HG02759 (cell line): ENCODE data around the gene ITGB5.
A peak's percentile ranks its signal among the peaks of the same experiment; 100 is the strongest.
"Not testable (repeated sequence)": the region's sequence is repeated elsewhere in the genome, so short reads cannot be mapped to it uniquely, and the experiment has no call there.

Source experiments
- ATAC-seq: cut with Tn5 transposase; IDR thresholded peaks from one replicate; pipeline ENCODE4 v1.9.1; 2021; ENCODE audit warnings: mild to moderate bottlenecking, moderate library complexity; ENCODE audit not compliant: unreplicated experiment

The ITGB5 gene

GRCh38 chr3:124837730-124838186 is 49.4 kb downstream of the ITGB5 start:
- no peak for ATAC-seq

GRCh38 chr3:124837065-124837464 is 50.1 kb downstream of the ITGB5 start:
- ATAC-seq: no peak

DNA sequence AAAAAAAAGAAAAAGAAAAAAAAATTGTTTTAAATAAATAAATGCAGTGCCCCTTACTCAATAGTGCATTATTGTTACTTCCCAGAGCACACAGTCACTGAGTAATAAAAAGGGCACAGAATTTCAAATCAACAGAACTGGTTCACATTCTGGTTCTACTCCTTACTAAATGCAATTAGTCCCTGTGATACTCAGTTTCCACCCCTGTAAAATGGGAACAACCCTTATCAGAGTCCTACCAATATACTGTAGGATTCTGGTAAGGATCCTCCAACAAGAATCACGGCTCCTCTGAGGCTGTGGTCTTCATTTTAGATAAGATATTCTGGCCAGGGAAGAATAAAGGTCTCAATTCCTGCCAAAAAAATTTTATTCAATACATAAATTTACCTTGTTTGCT is 50.7 kb downstream of the ITGB5 start:
- ATAC-seq: no peak

DNA sequence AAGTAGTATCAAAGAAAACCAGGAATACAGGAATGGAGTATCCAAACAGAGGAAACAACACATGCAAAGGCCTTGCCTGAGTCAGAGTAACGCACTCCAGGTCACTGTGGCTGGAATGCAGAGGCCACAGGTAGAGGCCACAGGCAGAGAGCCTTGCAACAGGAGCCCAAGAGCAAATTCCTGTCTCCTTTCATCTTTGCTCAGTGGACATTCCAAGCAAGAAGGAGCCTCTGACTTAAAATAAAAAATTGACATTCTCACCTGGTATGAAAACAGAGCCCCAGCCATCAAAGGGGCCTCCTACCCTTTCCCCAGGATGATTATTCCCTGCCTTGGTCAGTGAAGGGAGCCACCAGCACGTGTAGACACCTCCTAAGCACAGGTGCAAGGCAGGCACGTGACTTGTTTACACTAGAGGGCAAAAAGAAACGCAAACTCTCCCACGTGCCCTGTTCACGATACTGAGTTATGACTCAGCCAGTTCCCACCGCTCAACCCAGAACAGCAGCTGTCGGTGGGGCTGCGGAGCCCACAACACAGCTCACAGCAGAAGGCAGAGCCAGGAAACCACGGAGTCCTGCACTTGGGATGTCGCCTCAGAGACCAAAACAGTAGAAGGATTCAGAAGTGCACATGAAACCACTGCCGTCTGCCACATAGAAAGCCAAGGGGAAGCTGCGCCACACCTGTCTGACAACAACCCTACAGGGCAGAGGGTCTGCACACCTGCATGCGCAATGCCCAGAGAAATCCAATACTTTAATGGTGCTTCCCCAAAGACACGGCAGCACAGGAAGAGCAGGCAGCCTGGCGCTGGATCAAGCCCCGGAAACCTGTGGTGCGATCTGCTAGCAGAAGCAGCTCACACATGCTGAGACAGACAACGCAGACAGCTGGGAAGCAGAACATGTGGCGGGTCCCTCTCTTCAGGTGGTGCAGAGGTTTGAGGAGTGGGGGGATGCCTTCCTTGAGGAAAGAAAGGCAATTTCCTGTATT is 52.1 kb downstream of the ITGB5 start:
- ATAC-seq: peak; percentile 96

- ATAC-seq: no peak
Measured at GRCh38 chr3:124833710-124834332, 53.3 kb downstream of the ITGB5 start.

DNA sequence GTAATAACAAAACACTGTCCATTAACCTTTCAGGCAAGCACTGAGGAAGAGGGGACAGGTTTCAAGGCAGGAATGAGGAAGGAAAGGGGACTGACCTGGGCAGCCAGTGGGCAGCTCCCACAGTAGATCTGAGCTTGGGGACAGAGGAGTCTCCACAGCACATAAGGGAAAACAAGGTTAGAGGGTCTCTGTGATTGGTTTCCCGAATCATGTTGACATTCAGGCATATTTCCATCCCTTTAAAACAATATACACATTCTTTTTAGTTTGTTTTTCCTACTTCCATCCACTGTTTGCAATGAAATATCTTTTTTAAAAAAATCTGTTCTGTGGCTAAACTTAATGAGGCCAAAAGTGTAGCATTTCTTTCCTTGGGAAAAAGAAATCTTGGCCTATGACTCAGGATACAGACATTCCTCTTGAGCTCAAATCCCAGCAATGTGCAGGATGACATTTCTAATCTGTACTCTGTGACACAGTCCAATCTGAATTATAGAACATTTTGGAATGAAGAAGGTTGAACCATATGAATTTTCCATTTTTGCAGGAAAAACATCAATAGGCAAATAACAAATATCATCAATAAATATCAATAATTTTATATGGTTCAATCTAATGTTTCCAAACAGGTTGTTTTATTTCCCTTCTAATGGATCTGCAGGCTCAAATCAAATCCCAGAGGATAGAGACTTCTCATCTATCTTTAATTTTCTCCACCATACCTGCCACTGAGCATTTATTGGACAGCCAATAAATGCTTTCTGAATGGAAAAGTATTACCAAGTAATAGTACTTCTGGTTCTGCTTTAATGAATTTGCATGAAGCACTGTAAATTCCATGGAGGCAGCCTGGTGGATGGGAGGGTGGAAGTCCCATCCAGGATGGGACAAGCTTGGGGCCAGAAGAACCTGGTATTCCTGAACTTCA is 54.1 kb downstream of the ITGB5 start:
- no peak for ATAC-seq

DNA sequence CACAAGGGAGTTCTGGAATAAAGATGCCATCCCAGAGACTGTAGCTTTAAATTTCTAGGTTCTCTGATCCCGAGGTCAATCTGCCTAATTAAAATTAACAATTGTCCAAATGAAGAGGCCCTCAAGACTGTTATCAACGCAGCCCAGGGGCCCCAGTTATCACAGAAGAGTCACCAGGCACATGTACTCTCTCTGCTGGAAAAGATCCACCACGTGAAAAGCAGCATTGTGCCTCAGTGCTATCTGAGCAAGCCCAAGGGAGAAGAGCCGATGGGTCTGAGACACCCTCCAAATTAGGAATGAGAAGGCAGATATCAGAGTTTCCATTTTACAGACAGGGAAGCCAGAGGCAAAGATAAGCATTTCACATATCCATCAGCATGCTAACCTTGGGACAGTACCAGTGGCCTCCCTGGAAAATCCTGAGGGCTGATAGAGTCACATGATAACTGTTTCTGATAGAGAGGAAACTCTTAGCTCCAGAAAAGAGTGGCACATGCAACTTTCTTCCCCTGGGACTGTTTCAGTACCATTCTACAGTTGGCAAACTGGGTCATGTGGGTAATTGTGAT is 55.5 kb downstream of the ITGB5 start:
- no peak for ATAC-seq

- ATAC-seq: no peak
Measured at GRCh38 chr3:124829819-124830554, 57.2 kb downstream of the ITGB5 start.

GRCh38 chr3:124829178-124829818 is 57.9 kb downstream of the ITGB5 start:
- no peak for ATAC-seq

DNA sequence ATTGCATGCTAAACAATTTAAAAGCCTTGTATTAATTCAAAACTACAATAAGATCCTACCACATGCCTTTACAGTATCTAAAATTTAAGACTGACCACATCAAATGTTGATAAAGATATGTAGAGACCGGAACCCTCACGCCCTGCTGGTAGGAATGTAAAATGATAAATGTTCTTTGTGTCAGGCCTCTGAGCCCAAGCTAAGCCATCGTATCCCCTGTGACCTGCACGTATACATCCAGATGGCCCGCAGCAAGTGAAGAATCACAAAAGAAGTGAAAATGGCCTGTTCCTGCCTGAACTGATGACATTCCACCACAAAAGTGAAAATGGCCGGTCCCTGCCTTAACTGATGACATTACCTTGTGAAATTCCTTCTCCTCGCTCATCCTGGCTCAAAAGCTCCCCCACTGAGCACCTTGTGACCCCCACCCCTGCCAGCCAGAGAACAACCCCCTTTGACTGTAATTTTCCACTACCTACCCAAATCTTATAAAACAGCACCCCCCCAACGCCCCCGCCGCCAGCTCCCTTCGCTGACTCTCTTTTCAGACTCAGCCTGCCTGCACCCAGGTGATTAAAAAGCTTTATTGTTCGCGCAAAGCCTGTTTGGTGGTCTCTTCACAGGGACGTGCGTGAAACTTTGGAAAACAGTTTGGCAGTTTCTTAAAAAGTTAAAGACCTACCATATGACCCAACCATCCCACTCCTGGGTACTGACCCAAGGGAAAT is 59.5 kb downstream of the ITGB5 start:
- not testable (repeated sequence) for ATAC-seq

DNA sequence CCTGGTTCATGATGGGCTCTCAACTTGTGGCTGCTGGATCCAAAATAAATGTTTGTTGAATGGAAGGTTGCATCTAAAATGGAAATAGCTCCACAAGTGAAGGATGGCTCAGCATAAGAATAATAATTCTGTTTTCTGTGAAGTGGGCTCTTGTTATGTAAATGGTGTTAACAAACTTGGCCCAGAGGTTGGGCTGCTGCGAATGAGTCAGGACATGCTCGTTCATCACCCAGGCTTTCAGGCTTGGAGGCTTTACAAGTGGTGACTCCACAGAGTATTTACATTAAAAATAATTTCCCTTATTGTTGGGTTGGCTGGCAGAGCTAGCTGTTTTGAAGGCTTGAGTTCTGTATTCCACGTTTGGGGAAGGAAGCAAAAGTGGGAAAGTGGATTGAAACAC is 60.5 kb downstream of the ITGB5 start:
- no peak for ATAC-seq

DNA sequence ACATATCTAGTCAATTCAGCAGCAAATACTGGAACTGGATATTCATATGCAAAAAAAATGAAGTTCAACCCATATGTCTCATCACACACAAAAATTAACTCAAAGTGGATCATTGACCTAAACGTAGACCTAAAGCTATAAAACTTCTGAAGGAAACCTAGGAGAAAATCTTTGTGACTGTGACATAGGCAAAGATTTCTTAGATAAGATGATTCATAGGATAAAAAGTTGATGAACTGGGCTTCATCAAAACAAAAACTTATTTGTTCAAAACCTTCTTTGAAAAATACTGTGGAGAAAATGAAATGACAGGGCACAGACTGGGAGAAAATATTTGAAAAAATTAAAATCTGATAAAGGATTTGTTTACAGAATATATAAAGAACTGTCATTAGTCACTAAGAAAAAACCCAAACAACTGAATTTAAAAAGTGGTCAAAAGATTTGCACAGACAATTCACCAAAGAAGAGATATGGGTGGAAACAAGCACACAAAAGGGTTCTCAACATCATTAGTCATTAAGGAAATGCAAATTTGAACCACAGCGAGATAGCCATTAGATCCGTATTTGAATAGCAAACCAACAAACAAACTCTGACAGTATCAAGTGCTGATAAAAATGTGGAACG is 62.8 kb downstream of the ITGB5 start:
- no peak for ATAC-seq

DNA sequence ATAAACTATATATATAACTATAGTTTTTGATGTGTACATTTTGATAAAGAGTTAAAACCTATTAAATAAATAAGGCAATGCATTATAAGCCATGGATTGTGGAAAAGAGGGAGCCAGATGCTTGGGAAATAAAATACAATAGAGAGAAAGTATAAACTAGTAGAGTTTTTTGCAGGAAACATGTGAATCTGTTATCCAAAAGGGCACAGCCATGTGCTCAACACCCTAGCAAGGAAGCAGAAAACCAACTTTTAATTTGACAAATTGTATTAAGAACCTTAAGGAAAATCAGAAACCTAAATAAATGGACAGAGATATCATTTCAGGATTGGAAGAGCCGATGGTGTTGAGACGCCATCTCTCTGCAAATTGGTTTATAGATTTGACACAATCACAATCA is 63.5 kb downstream of the ITGB5 start:
- ATAC-seq: no peak

DNA sequence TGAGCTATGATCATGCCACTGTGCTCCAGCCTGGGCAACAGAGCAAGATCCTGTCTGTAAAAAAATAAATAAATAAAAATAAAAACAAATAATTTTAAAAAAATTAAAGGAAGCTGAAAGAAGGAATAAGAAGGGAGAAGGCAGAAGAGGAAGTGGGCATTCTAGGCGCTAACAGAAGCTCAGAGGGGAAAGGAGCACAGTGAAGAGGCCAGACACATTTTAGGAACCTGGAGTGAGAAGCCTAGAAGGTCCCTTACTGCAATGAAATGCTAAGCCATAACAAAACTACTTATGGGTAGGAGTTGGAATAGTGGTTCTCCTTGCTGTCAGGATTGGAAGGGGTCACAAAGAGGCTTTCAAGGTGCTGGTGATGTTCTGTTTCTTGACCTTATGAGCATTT is 64.0 kb downstream of the ITGB5 start:
- ATAC-seq: no peak

GRCh38 chr3:124821356-124821755 is 65.8 kb downstream of the ITGB5 start:
- ATAC-seq: no peak

DNA sequence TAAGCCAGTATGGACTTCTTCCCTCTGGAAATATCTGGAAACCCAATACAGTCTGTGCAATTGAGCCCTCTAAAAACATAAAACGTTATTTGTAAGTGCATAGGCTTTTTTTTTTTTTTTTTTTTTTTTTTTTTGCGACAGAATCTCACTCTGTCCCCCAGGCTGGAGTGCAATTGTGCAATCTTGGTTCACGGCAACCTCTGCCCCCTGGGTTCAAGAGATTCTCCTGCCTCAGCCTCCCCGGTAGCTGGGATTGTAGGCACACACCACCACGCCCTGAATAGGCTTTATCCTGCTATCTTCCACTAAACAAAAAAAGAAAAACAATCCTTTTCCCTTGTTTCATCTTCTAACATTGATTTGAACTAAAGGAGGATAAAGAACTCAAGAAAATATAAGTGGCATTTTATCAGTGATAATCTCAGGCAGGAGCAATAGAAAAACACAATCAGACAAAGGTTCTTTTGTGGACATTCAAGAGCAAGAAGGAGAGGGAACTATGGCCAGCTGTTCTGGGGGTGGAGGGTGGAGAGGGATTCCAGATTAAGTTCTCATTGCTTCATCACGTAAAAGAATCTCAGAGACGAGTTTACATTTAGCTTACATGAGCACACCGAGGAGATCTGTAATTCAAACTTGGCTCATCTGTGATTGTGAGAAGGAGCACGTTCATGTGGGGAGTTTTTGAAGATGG is 68.6 kb downstream of the ITGB5 start:
- no peak for ATAC-seq

DNA sequence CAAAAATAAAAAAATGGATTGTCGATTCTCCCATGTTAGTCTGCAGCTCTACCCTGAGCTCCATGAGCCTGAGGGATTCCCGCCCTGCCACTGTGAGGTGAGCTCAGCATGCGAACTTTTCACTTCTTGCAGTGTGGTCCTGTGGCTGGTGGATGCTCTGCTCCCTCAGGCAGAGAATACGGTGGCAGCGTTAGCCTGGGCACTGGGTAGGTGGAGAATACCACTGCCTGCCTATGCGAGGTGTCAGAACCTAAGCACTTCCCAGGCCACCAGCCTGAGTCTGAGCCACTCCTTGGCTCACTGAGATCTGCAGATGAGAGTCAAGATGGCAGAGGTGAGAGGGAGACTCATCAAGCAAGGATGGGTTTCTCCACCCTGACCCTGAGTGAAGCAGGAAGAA is 70.1 kb downstream of the ITGB5 start:
- no peak for ATAC-seq

- no peak for ATAC-seq
Measured at GRCh38 chr3:124816206-124816605, 71.0 kb downstream of the ITGB5 start.
